GM19025 (cell line): ENCODE results near the gene KIAA1614.

Source experiments
- ATAC-seq: cut with Tn5 transposase; IDR thresholded peaks from one replicate; pipeline ENCODE4 v1.9.1; 2021; ENCODE audit warnings: mild to moderate bottlenecking, low read depth, moderate library complexity; ENCODE audit not compliant: unreplicated experiment

KIAA1614 gene

GRCh38 chr1:180906511-180906910, 6.2 kb upstream of the KIAA1614 start:
- no peak for ATAC-seq

- ATAC-seq = no peak
Observed at GRCh38 chr1:180907313-180908055, 5.2 kb upstream of the KIAA1614 start.

- ATAC-seq = no peak
Observed at GRCh38 chr1:180908074-180908765, 4.5 kb upstream of the KIAA1614 start.

- peak; percentile 24 for ATAC-seq
Observed at GRCh38 chr1:180909005-180909414, 3.7 kb upstream of the KIAA1614 start.

GRCh38 chr1:180909462-180909976, 3.2 kb upstream of the KIAA1614 start:
- ATAC-seq = peak; percentile 33

- no peak for ATAC-seq
Observed at GRCh38 chr1:180911640-180912191, 981 bp upstream of the KIAA1614 start.

- peak; percentile 8 for ATAC-seq
Observed at GRCh38 chr1:180912211-180912800, 391 bp upstream of the KIAA1614 start.

GRCh38 chr1:180915426-180915965, 2.8 kb downstream of the KIAA1614 start:
- ATAC-seq = no peak

GRCh38 chr1:180916012-180916770, 3.5 kb downstream of the KIAA1614 start:
- ATAC-seq = no peak

GRCh38 chr1:180916771-180917170, 4.1 kb downstream of the KIAA1614 start:
- no peak for ATAC-seq

- no peak for ATAC-seq
Observed at GRCh38 chr1:180917306-180918065, 4.8 kb downstream of the KIAA1614 start.

- ATAC-seq = peak; percentile 32
Observed at GRCh38 chr1:180918519-180918918, 5.8 kb downstream of the KIAA1614 start.

- ATAC-seq = no peak
Observed at GRCh38 chr1:180919183-180919700, 6.5 kb downstream of the KIAA1614 start.

GRCh38 chr1:180920193-180920592, 7.5 kb downstream of the KIAA1614 start:
- ATAC-seq = no peak

- ATAC-seq = no peak
Observed at GRCh38 chr1:180920702-180921101, 8.0 kb downstream of the KIAA1614 start.

- no peak for ATAC-seq
Observed at GRCh38 chr1:180921386-180921785, 8.7 kb downstream of the KIAA1614 start.

GRCh38 chr1:180921891-180922630, 9.4 kb downstream of the KIAA1614 start:
- ATAC-seq = no peak

GRCh38 chr1:180922631-180923015, 9.9 kb downstream of the KIAA1614 start:
- ATAC-seq = no peak
